HepG2 (cell line): ENCODE results near the gene PSRC1.

ENCODE experiments used
- CBX5 ChIP-seq: sonication (generic); formaldehyde crosslinking; IDR thresholded peaks from 2 replicates; pipeline ENCODE4 v1.4.0; 2020; ENCODE audit warnings: missing genetic modification reagents, borderline replicate concordance
- IKZF4 ChIP-seq: sonication (generic); formaldehyde crosslinking; IDR thresholded peaks from 2 replicates; pipeline ENCODE4 v1.5.1; 2020; ENCODE audit warnings: borderline replicate concordance, mild to moderate bottlenecking, low read depth, missing genetic modification reagents; ENCODE audit errors: not compliant biosample characterization
- TBL1XR1 ChIP-seq: fragments of 150-350 bp; IDR thresholded peaks from 2 replicates; pipeline ENCODE4 v1.6.1; 2014; ENCODE audit warnings: borderline replicate concordance, low read length; ENCODE audit not compliant: partially characterized antibody
- TCF7L2 ChIP-seq: IDR thresholded peaks from 2 replicates; pipeline ENCODE4 v1.6.1; 2011; ENCODE audit warnings: mild to moderate bottlenecking, low read depth, low read length, moderate library complexity
- U2AF1 ChIP-seq: fragments of 200-400 bp; formaldehyde crosslinking; optimal IDR thresholded peaks from 2 replicates; pipeline ENCODE3; 2017; ENCODE audit warnings: mild to moderate bottlenecking, low read depth, low read length
- ZBTB7A ChIP-seq: sonication (generic); formaldehyde crosslinking; IDR thresholded peaks from 2 replicates; pipeline ENCODE4 v1.8.0; 2022; ENCODE audit warnings: mild to moderate bottlenecking, missing genetic modification reagents
- ZNF296 ChIP-seq: sonication (generic); formaldehyde crosslinking; conservative IDR thresholded peaks from 2 replicates; pipeline ENCODE4 v1.5.0; 2020; ENCODE audit warnings: mild to moderate bottlenecking, missing genetic modification reagents

GRCh38 chr1:109254621-109255096, 28.3 kb downstream of the PSRC1 start:
- TF ChIP-seq CBX5, result no peak
- no peak for TF ChIP-seq TBL1XR1
- TF ChIP-seq TCF7L2, result no peak
- TF ChIP-seq U2AF1, result no peak
- no peak for TF ChIP-seq IKZF4 (CRISPR knock-in tag)
- no peak for TF ChIP-seq ZBTB7A (CRISPR knock-in tag)
- TF ChIP-seq ZNF296 (CRISPR knock-in tag), result no peak
